A673 (cell line): ENCODE measurements around the gene FBXO21. TPM values are rescaled to one million over a fixed set of nuclear protein-coding genes. Genes with fewer than 3 reads are reported as not detected.

Experiments
- BruUV-seq: library from RNA; stranded (reverse); fragments of 400-500 nt; replicated peaks from 2 replicates; lab custom pipeline; 2021; lab: Mats Ljungman, UMichigan
- CTCF ChIA-PET: fragments of 300-600 bp; sonication (Branson Sonifier 250); formaldehyde crosslinking; loops from one replicate; lab custom pipeline; 2022; ENCODE audit warnings: antibody characterized with exemption; lab: Charles Lee
- POLR2A ChIA-PET: fragments of 300-600 bp; sonication (Branson Sonifier 250); formaldehyde crosslinking; loops from one replicate; lab custom pipeline; 2022; ENCODE audit warnings: antibody characterized with exemption; ENCODE audit not compliant: low non-redundant PET; lab: Charles Lee
- DNase-seq: peaks from one replicate; pipeline ENCODE4 v3.0.0-alpha.2; 2015; ENCODE audit warnings: low spot score
- H3K27ac ChIP-seq: fragments of 200-600 bp; sonication (generic); 2 replicates; pipeline ENCODE4 v1.5.1; 2016; ENCODE audit warnings: mixed run types, low read depth, mild to moderate bottlenecking, mixed read lengths, antibody characterized with exemption, low read length; ENCODE audit not compliant: poor library complexity, severe bottlenecking
- H3K27me3 ChIP-seq: fragments of 200-600 bp; sonication (generic); replicated peaks from 2 replicates; pipeline ENCODE4 v1.6.1; 2017; ENCODE audit warnings: mixed run types, low read depth, mild to moderate bottlenecking, mixed read lengths, antibody characterized with exemption, low read length; ENCODE audit not compliant: insufficient read depth, poor library complexity
- H3K36me3 ChIP-seq: fragments of 200-600 bp; sonication (generic); 2 replicates; pipeline ENCODE4 v1.6.1; 2016; ENCODE audit warnings: mixed run types, mild to moderate bottlenecking, mixed read lengths, antibody characterized with exemption, low read length; ENCODE audit not compliant: insufficient read depth, poor library complexity, severe bottlenecking
- H3K4me1 ChIP-seq: fragments of 200-600 bp; sonication (generic); 2 replicates; pipeline ENCODE4 v1.6.1; 2017; ENCODE audit warnings: mixed run types, mild to moderate bottlenecking, mixed read lengths, antibody characterized with exemption, low read length; ENCODE audit not compliant: insufficient read depth, poor library complexity, severe bottlenecking
- H3K4me3 ChIP-seq: fragments of 200-600 bp; sonication (generic); 2 replicates; pipeline ENCODE4 v1.5.1; 2016; ENCODE audit warnings: low read depth, mixed run types, mild to moderate bottlenecking, mixed read lengths, low read length; ENCODE audit not compliant: poor library complexity, severe bottlenecking
- H3K9me3 ChIP-seq: fragments of 200-600 bp; sonication (generic); 2 replicates; pipeline ENCODE4 v1.6.1; 2016; ENCODE audit warnings: mixed run types, low read depth, mild to moderate bottlenecking, mixed read lengths, antibody characterized with exemption, low read length; ENCODE audit not compliant: poor library complexity, severe bottlenecking
- CTCF ChIP-seq: fragments of 300-800, 200-600 bp; sonication (generic); conservative IDR thresholded peaks from 2 replicates; pipeline ENCODE4 v1.5.1; 2017; ENCODE audit warnings: low read depth, mild to moderate bottlenecking, antibody characterized with exemption, low read length, moderate library complexity, mixed read lengths
- EZH2 ChIP-seq: fragments of 200-600 bp; sonication (generic); IDR thresholded peaks from 2 replicates; pipeline ENCODE4 v1.6.1; 2017; ENCODE audit warnings: borderline replicate concordance, low read depth, mild to moderate bottlenecking, mixed read lengths, antibody characterized with exemption, low read length; ENCODE audit not compliant: poor library complexity, severe bottlenecking
- intact Hi-C: fragments of 100-400 bp; cut with micrococcal nuclease; formaldehyde crosslinking; loops from one replicate; pipeline ENCODE4 v1.10.0; 2022; ENCODE audit not compliant: unreplicated experiment
- total RNA-seq: library from RNA; stranded (reverse); gene quantifications from 2 replicates; pipeline ENCODE4 v1.2.3, GENCODE V29; 2021

The FBXO21 gene
- total RNA-seq, 1 experiment from 2014 or later = 45.4 TPM

GRCh38 chr12:117145597-117146154 is 44.6 kb downstream of the FBXO21 start:
- TF ChIP-seq EZH2 (no peak), CTCF (no peak)
- no TSS peak for BruUV-seq
- peaks cover 30% of the 10 kb centered on the region for H3K36me3 ChIP-seq
- H3K27ac ChIP-seq = no peak overlapping the region
- no peaks in the 10 kb centered on the region for H3K4me1 ChIP-seq
- no peak for DNase-seq
- no peak overlapping the region for H3K4me3 ChIP-seq
- ChIA-PET CTCF (no interaction called here), POLR2A (no interaction called here)
- H3K9me3 ChIP-seq = no peaks in the 10 kb centered on the region
- intact Hi-C loops = no loop called here
- H3K27me3 ChIP-seq = no peaks in the 10 kb centered on the region

- intact Hi-C loops = no loop called here
- Histone ChIP-seq H3K27me3 (no peaks in the 10 kb centered on the region), H3K27ac (no peak overlapping the region), H3K4me3 (no peak overlapping the region), H3K36me3 (peaks cover 21% of the 10 kb centered on the region), H3K4me1 (no peaks in the 10 kb centered on the region), H3K9me3 (no peaks in the 10 kb centered on the region)
- BruUV-seq = no TSS peak
- no peak for TF ChIP-seq EZH2
- TF ChIP-seq CTCF = no peak
- CTCF ChIA-PET = no interaction called here
- no peak for DNase-seq
- POLR2A ChIA-PET = no interaction called here
Measured at GRCh38 chr12:117144599-117144998, 45.7 kb downstream of the FBXO21 start.

GRCh38 chr12:117143008-117143532 is 47.2 kb downstream of the FBXO21 start:
- Histone ChIP-seq H3K4me1 (no peaks in the 10 kb centered on the region), H3K27me3 (no peaks in the 10 kb centered on the region), H3K36me3 (peaks cover 20% of the 10 kb centered on the region), H3K4me3 (no peak overlapping the region), H3K9me3 (no peaks in the 10 kb centered on the region), H3K27ac (no peak overlapping the region)
- BruUV-seq = no TSS peak
- intact Hi-C loops = no loop called here
- DNase-seq = no peak
- CTCF ChIA-PET = no interaction called here
- POLR2A ChIA-PET = no interaction called here
- no peak for TF ChIP-seq EZH2
- no peak for TF ChIP-seq CTCF
